RWPE1 (cell line): ENCODE data around the gene IKBKE.

Experiments used
- CTCF ChIA-PET: fragments of 350-600 bp; sonication (Branson Sonifier 250); formaldehyde crosslinking; extraction: SDS; loops from one replicate; lab custom pipeline; 2021; lab: Yijun Ruan, JAX
- POLR2A ChIA-PET: fragments of 400-600 bp; formaldehyde crosslinking; extraction: SDS; loops from one replicate; lab custom pipeline; 2020; ENCODE audit warnings: antibody characterized with exemption; ENCODE audit not compliant: low non-redundant PET; lab: Yijun Ruan, JAX
- DNase-seq: peaks from one replicate; pipeline ENCODE4 v3.0.0; 2012; ENCODE audit warnings: low spot score
- H3K27ac ChIP-seq: fragments of 450-650 bp; 2 replicates; pipeline ENCODE4 v1.5.1; 2017
- CTCF ChIP-seq: fragments of 450-650 bp; conservative IDR thresholded peaks from 2 replicates; pipeline ENCODE4 v1.5.1; 2017; ENCODE audit warnings: low read depth, mild to moderate bottlenecking

The IKBKE gene

GRCh38 chr1:206511362-206512057 is 41.2 kb downstream of the IKBKE start:
- no peak for DNase-seq
- ChIA-PET POLR2A (no interaction called here), CTCF (interaction anchor here (0.5 to 1.1 kb wide), 2 partner anchors 14 to 32 kb away, joined by 5 to 7 read pairs; no protein-coding TSS in a partner anchor)
- H3K27ac ChIP-seq = peak overlapping the region; percentile 97
- no peak for TF ChIP-seq CTCF

GRCh38 chr1:206512058-206512850 is 42.0 kb downstream of the IKBKE start:
- ChIA-PET POLR2A (interaction anchor here (0.6 kb wide), 1 partner anchor 41 kb away, joined by 3 read pairs; no protein-coding TSS in a partner anchor), CTCF (interaction anchor here (0.6 to 1.9 kb wide), 5 partner anchors 22 to 491 kb away, joined by 4 to 6 read pairs (median 5); partner anchors contain the start of gene EIF2D)

GRCh38 chr1:206512851-206513180 is 42.5 kb downstream of the IKBKE start:
- POLR2A ChIA-PET = interaction anchor here (0.6 kb wide), 2 partner anchors 41 to 43 kb away, joined by 3 read pairs; no protein-coding TSS in a partner anchor
- H3K27ac ChIP-seq = peak overlapping the region; percentile 97
- no peak for TF ChIP-seq CTCF
- CTCF ChIA-PET = interaction anchor here (0.6 to 1.9 kb wide), 6 partner anchors 23 to 490 kb away, joined by 4 to 6 read pairs (median 4); partner anchors contain the start of gene EIF2D
- no peak for DNase-seq

More at GRCh38 chr1:206512058-206512850, 42.0 kb downstream of the IKBKE start:
- DNase-seq = no peak
- no peak for TF ChIP-seq CTCF
- peak overlapping the region; percentile 97 for H3K27ac ChIP-seq

- DNase-seq = peak; percentile 98
- peak overlapping the region; percentile 97 for H3K27ac ChIP-seq
- CTCF ChIA-PET = interaction anchor here (1.0 to 1.9 kb wide), 4 partner anchors 23 to 70 kb away, joined by 4 to 6 read pairs (median 4); no protein-coding TSS in a partner anchor
- no peak for TF ChIP-seq CTCF
- POLR2A ChIA-PET = interaction anchor here (0.6 kb wide), 2 partner anchors 42 kb away, joined by 3 read pairs; no protein-coding TSS in a partner anchor
These were observed 43.2 kb downstream of the IKBKE start for GRCh38 chr1:206513312-206514111.

GRCh38 chr1:206514813-206515387 is 44.6 kb downstream of the IKBKE start:
- H3K27ac ChIP-seq = no peak overlapping the region
- DNase-seq = no peak
- no peak for TF ChIP-seq CTCF
- CTCF ChIA-PET = interaction anchor here (0.8 to 0.9 kb wide), 2 partner anchors 9 to 149 kb away, joined by 3 to 4 read pairs; no protein-coding TSS in a partner anchor
- POLR2A ChIA-PET = no interaction called here
